AG04449 (cell line): ENCODE results near the gene RILPL2.

ENCODE experiments used
- CTCF ChIA-PET: fragments of 350-600 bp; formaldehyde crosslinking; extraction: SDS; loops from one replicate; lab custom pipeline; 2021; ENCODE audit warnings: antibody characterized with exemption; lab: Yijun Ruan, JAX
- POLR2A ChIA-PET: fragments of 400-600, 350-600 bp; formaldehyde crosslinking; extraction: SDS; loops from one replicate; lab custom pipeline; 2020; ENCODE audit warnings: antibody characterized with exemption, inconsistent platforms; lab: Yijun Ruan, JAX
- DNase-seq: peaks from one replicate; pipeline ENCODE4 v3.0.0-alpha.2; 2010; ENCODE audit warnings: low read depth, low spot score
- H3K4me3 ChIP-seq: 2 replicates; pipeline ENCODE4 v1.5.1; 2011; ENCODE audit warnings: low read depth, mild to moderate bottlenecking, control low read depth, low read length
- TF ChIP-seq, protein P1 (sequence below): IDR thresholded peaks from one replicate; pipeline ENCODE4 v1.5.1; 2011; ENCODE audit warnings: mild to moderate bottlenecking, moderate library complexity, low read length, control low read depth, inconsistent platforms; ENCODE audit not compliant: insufficient read depth; ENCODE audit errors: missing control alignments

Gene RILPL2

DNA sequence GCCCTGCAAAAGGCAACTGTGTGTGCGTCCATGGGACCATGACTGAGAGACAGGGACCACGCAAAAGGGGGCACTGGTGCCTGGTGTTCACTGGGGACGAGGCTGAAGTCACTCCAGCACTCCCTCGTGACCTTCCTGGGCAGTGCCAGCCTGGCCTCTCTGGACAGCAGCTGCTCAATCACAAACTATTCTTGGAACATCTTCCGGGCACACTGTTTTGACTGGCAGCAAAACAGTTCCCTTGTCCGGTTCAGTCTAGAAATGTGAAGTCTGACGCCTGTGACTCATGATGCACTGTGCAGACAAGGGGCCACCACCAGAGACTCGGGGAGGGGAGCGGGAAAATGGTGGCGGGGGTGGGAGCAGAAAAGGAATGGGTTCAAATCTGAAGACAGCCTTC lies 42.3 kb upstream of the RILPL2 start:
- ChIA-PET CTCF (no interaction called here), POLR2A (interaction anchor here (0.6 kb wide), 1 partner anchor 37 kb away, joined by 3 read pairs; no protein-coding TSS in a partner anchor)
- H3K4me3 ChIP-seq = no peak overlapping the region
- TF ChIP-seq, protein P1, sequence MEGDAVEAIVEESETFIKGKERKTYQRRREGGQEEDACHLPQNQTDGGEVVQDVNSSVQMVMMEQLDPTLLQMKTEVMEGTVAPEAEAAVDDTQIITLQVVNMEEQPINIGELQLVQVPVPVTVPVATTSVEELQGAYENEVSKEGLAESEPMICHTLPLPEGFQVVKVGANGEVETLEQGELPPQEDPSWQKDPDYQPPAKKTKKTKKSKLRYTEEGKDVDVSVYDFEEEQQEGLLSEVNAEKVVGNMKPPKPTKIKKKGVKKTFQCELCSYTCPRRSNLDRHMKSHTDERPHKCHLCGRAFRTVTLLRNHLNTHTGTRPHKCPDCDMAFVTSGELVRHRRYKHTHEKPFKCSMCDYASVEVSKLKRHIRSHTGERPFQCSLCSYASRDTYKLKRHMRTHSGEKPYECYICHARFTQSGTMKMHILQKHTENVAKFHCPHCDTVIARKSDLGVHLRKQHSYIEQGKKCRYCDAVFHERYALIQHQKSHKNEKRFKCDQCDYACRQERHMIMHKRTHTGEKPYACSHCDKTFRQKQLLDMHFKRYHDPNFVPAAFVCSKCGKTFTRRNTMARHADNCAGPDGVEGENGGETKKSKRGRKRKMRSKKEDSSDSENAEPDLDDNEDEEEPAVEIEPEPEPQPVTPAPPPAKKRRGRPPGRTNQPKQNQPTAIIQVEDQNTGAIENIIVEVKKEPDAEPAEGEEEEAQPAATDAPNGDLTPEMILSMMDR = no peak
- DNase-seq = no peak

DNA sequence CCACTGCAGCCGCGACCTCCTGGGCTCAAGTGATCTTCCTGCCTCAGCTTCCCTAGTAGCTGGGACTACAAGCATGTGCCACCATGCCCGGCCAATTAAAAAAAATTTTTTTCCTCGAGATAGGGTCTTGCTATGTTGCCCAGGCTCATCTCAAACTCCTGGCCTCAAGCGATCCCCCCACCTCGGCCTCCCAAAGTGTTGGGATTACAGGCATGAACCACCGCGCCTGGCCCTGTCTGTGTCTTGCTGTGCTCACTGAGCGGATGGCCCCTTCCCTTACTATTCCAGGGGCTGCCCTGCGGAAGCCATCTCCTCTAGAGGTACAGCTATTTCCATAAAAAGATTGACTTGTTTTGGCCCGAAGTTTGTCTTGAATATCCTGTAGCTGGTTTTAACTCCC lies 41.6 kb upstream of the RILPL2 start:
- H3K4me3 ChIP-seq = no peak overlapping the region
- DNase-seq = no peak
- ChIA-PET POLR2A (interaction anchor here (0.6 kb wide), 1 partner anchor 37 kb away, joined by 3 read pairs; no protein-coding TSS in a partner anchor), CTCF (no interaction called here)
- TF ChIP-seq, protein P1 = no peak

DNA sequence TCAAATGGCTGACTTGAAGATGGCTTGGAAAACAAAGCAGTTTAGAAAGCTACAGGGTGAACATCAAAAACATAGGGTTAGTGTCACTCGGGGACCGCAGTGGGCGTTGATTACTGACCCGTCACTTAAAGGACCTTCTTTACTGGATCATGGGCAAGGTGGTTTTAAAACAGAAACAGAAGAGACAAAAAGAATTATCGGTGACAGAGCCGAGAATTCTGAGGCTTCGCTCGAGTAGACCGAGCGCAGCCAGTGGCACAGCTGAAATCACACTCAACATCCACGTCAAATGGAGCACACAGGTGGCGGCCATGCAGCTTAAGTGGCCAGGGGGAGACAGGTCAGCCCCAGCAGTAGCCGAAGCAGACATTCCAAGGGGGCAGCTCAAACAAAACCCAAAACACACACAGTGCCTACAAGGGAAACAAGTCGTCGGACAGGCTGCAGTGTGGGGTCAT lies 38.8 kb upstream of the RILPL2 start:
- no peak for DNase-seq
- CTCF ChIA-PET = interaction anchor here (1.0 kb wide), 1 partner anchor 11 kb away, joined by 3 read pairs; no protein-coding TSS in a partner anchor
- TF ChIP-seq, protein P1 = no peak
- POLR2A ChIA-PET = no interaction called here
- no peak overlapping the region for H3K4me3 ChIP-seq

DNA sequence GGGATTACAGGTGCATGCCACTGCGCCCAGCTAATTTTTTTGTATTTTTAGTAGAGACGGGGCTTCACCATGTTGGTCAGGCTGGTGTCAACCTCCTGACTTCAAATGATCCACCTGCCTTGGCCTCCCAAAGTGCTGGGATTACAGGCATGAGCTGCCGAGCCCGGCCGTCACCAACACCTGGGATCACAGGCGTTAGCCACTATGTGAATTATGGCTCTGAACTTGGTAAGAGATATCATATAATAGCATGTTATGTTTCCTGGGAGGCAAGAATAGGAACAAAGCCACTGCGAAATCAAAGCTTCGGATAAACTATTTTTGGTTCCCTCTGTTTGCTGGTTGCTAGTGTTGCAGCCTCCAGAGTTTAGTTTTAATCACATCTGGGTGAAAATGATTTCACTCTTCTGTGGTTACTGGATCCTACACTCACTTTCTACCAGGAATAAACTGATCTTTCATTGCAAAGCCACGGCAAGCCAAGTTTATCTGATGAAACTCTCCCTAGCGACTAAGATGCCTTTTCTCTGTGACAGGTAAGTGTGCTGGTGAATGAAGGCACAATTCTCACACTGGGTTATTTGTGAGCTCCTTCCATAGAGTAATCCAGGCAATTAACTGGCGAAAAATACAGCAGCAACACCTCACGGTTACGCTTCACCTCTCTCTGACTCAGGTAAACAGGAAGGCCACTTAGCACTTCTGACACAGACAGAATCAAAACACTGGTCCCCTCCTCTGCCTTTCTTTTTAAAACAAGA lies 38.2 kb upstream of the RILPL2 start:
- TF ChIP-seq, protein P1 = no peak
- ChIA-PET POLR2A (no interaction called here), CTCF (interaction anchor here (1.0 kb wide), 1 partner anchor 10 kb away, joined by 3 read pairs; no protein-coding TSS in a partner anchor)
- no peak for DNase-seq
- H3K4me3 ChIP-seq = no peak overlapping the region

DNA sequence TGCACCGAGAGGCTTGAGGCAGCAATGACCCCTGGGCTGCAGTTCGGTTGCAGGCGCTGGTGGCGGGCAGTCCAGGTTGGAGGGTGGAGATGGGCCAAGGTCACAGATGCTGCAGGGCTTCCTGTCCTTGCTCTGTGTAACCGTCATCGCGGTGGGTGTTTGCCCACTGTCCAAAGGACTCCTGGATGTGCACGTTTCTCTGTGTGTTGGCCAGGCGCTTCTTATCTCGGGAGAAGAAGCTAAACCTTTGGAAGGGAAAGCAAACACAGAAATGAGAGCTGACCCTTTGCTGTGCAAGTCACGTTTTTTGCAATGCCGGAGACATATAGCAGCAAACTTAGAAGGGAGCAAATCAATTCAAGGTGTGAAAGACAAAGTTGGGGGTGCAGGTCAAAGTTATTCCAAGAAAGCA lies 36.0 kb upstream of the RILPL2 start:
- TF ChIP-seq, protein P1 = no peak
- DNase-seq = no peak
- H3K4me3 ChIP-seq = no peak overlapping the region
- POLR2A ChIA-PET = no interaction called here
- CTCF ChIA-PET = no interaction called here

DNA sequence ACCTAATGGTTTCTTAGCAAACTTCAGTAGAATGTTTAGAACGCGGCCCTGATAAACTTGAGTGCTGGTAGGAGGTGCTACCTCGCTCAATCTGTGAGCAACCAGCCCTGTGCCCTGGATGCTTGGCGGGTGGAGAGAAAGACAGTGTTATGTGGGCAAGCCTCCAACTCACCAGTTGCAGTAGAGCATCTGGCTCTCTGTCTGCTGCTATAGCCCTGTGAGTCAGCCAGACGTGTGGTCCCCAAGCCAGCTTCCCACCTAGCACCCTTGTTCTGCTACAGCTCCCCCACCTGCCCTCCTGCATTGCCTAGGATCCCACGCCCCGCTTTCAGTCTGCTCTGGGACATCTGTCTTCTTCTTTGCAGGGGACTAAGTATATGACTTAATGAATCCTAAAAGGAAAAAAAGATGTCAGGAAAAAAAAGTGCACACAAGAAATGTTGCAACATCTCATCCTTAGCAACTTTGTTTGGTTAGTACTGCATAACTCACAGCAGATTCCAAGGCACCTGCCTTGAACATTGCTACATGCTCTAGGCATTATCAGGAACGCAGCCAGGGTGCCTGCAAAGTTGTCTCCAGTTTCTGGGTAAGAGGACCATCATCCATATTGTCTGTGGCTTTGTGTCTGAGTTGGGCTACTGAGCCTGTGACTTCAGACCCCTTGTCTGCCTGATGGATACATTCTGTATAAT lies 35.0 kb upstream of the RILPL2 start:
- CTCF ChIA-PET = interaction anchor here (1.2 kb wide), 1 partner anchor 15 kb away, joined by 3 read pairs; no protein-coding TSS in a partner anchor
- TF ChIP-seq, protein P1 = no peak
- no peak overlapping the region for H3K4me3 ChIP-seq
- DNase-seq = peak; percentile 51
- POLR2A ChIA-PET = no interaction called here
